NCI-H2107 treated with DMSO at 0.1 percent for 48 hours (cell line): ENCODE data around the gene POLR2I.
"Not testable (repeated sequence)": the region's sequence is repeated elsewhere in the genome, so short reads cannot be mapped to it uniquely, and the experiment has no call there.

Experiments used
- DNase-seq: peaks from one replicate; lab custom pipeline; 2025; ENCODE audit not compliant: unreplicated experiment; lab: John Stamatoyannopoulos, UW

The POLR2I gene

GRCh38 chr19:36101550-36102327 lies 12.9 kb downstream of the POLR2I start:
- DNase-seq, result no peak

- no peak for DNase-seq
Observed at GRCh38 chr19:36100476-36100875, 14.2 kb downstream of the POLR2I start.

DNA sequence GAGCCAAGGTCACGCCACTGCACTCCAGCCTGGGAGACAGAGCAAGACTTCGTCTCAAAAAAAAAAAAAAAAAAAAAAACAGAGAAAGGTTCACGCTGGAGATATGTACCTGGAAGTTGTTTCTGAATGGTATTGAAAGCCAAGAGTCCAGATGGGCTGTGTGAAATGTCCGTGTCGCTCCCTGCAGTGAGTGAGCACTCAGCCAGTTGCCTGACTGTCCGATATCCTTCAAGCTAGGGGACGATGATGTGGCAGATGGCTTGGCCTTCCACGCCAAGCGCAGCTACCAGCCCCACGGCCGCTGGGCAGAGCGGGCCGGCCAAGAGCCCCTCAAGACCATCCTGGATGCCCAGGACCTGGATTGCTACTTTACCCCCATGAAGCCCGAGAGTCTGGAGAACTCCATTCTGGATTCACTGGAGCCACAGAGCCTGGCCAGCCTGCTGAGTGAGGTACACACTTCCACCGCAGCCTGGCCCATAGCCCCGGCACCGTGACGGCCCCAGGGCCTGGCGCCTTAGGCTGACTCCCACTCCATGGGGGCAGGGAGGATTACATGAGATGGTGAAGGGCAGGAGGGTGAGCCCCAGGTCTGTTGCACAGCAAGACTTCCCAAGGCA lies 15.4 kb downstream of the POLR2I start:
- DNase-seq, result no peak

GRCh38 chr19:36097036-36097435 lies 17.6 kb downstream of the POLR2I start:
- no peak for DNase-seq

- DNase-seq, result no peak
Observed at GRCh38 chr19:36093687-36094086, 21.0 kb downstream of the POLR2I start.

DNA sequence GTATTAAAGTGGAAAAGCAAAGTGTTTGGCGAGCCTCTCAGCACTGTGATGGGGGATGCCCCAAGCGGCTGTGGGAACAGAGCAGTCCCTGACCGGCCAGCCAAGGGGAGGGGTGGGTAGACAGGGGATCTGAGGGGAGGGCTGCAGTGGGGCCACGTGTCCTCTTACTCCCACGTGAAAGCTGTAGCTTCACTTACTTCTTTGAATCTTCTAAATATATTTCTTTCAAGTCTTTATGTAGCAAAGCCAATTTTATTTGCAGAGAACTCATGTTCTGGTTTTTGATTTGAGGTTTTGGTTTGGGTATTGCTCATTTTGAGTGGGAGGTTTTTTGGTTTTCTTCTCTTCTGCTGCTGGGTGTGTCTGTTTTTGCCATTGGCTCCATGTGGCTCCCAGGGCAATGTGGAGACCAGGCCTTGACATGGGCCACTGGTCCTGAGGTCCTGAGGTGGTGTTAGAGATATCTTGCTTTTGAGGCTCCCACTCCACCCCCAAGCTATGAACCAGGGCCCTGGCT lies 21.5 kb downstream of the POLR2I start:
- no peak for DNase-seq

GRCh38 chr19:36092566-36092965 lies 22.1 kb downstream of the POLR2I start:
- DNase-seq, result no peak

DNA sequence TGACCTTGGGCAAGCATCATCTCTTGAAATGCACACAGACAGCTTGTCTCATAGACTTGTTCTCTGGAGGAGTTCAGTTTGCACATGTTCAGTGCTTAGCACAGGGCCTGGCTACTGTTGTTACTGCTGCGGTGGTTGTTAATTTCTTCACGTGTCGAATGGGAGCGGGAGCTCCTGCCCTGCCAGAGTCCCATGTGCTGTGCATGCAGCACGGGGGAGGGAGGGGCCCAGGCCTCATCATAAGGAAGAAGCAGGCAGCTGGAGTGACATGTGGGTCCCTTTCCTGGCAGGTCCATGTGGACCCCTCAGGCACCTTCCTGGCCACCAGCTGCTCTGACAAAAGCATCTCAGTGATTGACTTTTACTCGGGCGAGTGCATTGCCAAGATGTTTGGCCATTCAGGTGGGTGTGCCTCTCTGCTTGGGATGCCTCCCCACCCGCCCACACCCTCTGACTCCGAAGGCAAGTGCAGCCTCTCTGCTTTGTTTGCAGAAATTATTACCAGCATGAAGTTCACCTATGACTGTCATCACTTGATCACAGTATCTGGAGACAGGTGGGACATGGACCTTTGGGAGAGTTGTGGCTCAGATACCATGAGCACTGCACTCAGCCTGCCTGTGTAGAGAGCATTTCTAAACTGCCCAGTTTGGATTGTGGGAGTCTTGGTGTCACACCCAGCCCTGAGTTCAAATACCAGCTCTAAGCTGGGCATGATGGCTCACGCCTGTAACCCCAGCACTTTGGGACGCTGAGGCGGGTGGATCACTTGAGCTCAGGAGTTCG lies 23.6 kb downstream of the POLR2I start:
- no peak for DNase-seq

DNA sequence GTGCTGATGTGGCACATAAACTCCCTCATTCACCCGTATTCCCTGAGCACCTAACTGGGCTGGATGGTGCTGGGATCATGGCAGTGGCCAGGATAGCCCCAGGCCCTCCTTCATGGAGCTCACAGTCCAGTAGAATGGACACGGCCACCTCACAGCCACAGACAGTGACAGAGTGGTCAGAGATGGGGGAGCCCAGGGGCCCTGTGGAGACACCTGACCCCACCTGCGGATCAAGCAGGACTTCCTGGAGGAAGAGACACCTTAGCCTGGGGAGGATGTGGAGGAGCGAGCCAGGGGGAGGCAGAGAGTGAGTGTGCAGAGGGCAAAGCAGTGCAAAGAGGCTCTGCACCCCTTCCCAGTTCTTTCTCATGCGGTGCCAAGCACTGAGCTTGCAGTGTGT lies 24.8 kb downstream of the POLR2I start:
- DNase-seq, result no peak

- no peak for DNase-seq
Observed at GRCh38 chr19:36086326-36086725, 28.3 kb downstream of the POLR2I start.

GRCh38 chr19:36084231-36085009 lies 30.3 kb downstream of the POLR2I start:
- DNase-seq, result no peak

DNA sequence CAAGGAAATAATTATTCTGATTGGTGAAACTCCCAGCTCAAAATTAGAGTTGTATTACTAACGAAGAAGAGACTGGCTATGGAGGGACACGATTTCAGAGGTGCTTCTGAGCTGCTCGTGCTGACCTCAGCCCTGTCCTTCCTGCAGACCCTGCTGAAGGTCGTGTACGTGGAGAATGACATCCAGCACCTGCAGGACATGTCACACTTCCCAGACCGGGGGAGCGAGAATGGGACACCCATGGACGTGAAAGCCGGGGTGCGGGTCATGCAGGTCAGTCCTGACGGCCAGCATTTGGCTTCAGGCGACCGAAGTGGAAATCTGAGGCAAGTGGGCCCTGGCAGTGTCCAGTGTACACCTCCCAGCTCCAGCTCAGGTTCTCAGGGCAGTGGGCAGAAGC lies 31.8 kb downstream of the POLR2I start:
- DNase-seq, result no peak

- DNase-seq, result no peak
Observed at GRCh38 chr19:36081894-36082293, 32.8 kb downstream of the POLR2I start.

DNA sequence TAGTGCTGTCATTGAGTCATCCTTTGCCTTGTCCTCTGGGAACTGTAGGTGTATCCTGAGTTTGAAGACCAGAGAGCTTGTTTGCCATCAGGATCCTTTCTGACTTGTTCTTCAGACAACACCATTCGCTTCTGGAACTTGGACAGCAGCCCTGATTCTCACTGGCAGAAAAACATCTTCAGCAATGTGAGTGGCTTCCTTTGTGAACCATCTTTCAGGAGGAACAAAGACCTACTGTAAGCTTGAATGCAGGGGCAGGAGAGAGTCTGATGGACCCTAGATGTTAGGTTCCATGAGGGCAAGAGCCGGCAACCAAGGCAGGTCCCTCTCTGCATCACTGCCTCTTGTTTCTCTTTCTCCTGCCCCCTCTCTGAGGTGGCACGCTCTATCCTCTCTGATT lies 33.3 kb downstream of the POLR2I start:
- DNase-seq, result no peak

GRCh38 chr19:36079389-36079945 lies 35.2 kb downstream of the POLR2I start:
- no peak for DNase-seq

- DNase-seq, result no peak
Observed at GRCh38 chr19:36073121-36073876, 41.4 kb downstream of the POLR2I start.

DNA sequence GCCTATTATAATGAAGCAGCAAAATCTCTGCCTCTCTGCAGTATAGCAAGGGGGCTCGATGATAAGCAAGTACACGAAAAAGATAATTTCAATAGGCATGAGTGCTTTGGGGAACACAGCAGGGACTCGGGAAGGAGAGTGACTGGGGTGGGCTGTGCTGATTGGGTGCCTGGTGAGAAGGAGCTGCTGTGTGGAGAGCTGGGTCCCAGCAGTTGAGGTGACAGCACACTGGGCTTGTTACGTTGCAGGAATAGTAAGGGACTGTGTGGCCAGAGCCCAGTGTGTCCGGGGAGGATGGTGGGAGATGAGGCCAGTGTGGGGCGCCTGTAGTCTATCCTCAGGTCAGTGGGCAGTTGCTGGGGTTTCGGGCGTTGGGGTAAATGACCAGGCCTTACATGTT lies 42.6 kb downstream of the POLR2I start:
- no peak for DNase-seq

DNA sequence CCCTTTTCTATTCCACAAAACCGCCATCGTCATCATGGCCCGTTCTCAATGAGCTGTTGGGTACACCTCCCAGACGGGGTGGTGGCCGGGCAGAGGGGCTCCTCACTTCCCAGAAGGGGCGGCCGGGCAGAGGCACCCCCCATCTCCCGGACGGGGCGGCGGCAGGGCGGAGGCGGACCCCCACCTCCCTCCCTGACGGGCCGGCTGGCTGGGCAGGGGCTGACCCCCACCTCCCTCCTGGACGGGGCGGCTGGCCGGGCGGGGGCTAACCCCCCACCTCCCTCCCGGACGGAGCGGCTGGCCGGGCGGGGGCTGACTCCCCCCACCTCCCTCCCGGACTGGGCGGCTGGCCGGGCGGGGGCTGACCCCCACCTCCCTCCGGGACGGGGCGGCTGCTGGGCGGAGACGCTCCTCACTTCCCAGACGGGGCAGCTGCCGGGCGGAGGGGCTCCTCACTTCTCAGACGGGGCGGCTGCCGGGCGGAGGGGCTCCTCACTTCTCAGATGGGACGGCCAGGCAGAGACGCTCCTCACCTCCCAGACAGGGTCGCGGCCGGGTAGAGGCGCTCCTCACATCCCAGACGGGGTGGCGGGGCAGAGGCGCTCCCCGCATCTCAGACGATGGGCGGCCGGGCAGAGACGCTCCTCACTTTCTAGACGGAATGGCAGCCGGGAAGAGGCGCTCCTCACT lies 45.7 kb downstream of the POLR2I start:
- DNase-seq, result not testable (repeated sequence)

GRCh38 chr19:36067681-36068080 lies 47.0 kb downstream of the POLR2I start:
- DNase-seq, result no peak
